Choroid plexus epithelial cell (primary cell): ENCODE data around the gene EYS.

ENCODE experiments used
- DNase-seq: peaks from one replicate; pipeline ENCODE4 v3.0.0-alpha.2; 2010; ENCODE audit warnings: low read depth
- H3K4me3 ChIP-seq: 2 replicates; pipeline ENCODE4 v1.5.1; 2011; ENCODE audit warnings: low read depth, mild to moderate bottlenecking, control low read depth, low read length, moderate library complexity
- TF ChIP-seq, protein P1 (sequence below): conservative IDR thresholded peaks from 2 replicates; pipeline ENCODE4 v1.5.1; 2011; ENCODE audit warnings: low read depth, mild to moderate bottlenecking, control low read depth, inconsistent platforms, low read length, moderate library complexity

EYS gene

DNA sequence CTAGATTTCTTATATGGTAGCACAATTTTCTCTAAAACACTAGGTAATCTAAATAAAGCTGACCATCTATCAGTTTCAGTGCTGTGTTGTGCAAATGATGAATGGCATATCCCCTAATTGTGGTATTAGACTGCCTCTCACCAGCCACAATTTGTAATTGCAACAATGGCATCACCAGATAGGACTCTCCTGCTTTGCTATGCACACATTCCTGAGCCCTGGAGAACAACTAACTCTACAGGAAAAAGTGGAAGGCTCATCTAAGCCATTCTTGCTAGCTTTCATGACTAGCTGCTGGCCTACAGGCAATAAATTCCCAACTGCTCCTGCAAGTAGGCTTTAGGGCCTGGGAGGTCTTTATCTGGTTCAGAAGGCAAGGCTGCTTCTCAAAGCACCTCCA is 974.1 kb downstream of the EYS start:
- H3K4me3 ChIP-seq, result no peak overlapping the region
- TF ChIP-seq, protein P1, sequence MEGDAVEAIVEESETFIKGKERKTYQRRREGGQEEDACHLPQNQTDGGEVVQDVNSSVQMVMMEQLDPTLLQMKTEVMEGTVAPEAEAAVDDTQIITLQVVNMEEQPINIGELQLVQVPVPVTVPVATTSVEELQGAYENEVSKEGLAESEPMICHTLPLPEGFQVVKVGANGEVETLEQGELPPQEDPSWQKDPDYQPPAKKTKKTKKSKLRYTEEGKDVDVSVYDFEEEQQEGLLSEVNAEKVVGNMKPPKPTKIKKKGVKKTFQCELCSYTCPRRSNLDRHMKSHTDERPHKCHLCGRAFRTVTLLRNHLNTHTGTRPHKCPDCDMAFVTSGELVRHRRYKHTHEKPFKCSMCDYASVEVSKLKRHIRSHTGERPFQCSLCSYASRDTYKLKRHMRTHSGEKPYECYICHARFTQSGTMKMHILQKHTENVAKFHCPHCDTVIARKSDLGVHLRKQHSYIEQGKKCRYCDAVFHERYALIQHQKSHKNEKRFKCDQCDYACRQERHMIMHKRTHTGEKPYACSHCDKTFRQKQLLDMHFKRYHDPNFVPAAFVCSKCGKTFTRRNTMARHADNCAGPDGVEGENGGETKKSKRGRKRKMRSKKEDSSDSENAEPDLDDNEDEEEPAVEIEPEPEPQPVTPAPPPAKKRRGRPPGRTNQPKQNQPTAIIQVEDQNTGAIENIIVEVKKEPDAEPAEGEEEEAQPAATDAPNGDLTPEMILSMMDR, result peak; percentile 48
- DNase-seq, result peak; percentile 69

DNA sequence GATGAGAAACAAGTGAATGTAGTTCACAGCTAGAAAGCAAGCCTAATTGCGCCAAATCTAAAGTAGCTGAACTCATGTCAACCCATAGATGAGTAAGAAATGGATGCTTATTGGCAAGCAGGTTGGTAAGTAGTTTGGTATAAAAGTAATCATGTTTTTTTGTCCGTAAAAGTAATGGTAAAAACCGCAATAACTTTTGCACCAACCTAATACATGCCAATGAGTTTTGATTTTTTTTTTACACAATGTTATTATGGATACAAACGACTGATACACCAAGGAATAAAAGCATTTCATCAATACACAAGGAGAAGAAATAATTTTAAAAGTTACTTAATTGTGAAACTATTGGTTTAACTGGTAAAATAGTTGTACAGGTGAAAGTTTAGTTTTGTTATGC is 977.5 kb downstream of the EYS start:
- no peak overlapping the region for H3K4me3 ChIP-seq
- DNase-seq, result no peak
- TF ChIP-seq, protein P1, result no peak

DNA sequence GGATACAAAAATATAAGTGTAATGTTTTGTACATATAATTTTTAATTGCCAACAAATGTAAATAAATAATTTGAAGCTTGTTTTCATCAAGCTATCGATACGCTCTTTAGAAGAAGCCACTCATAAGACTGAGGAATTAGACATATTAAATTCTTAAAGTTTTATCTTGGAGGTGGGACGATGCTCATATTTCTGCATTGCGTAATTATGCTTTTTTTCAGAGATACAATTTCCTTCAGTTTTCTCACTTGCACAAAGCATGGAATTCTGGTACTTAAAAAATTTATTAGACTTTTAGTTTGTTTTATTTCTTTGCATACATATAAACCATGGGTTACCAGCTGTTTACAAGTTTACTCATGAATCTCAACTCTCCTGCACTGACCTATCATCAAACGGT is 980.0 kb downstream of the EYS start:
- no peak overlapping the region for H3K4me3 ChIP-seq
- TF ChIP-seq, protein P1, result no peak
- DNase-seq, result no peak

DNA sequence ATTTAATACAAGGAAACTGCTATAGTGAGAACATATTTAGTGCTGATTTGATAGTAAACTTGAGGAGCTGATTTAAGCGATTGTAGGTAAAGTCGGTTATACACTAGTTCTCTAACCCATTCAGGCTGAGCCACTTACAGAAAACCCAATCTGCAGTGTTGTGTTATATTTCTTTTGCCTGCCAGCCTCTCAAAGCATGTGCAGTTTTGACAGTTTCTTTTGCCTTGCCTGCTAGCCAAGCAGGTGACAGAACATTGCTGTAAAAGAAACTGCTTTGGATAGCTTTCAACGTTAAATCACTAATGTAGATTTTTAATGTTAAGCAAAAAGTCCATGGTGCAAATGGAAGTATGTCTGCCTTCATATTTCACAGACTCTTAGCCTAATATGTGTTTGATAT is 982.9 kb downstream of the EYS start:
- no peak for DNase-seq
- TF ChIP-seq, protein P1, result no peak
- no peak overlapping the region for H3K4me3 ChIP-seq

DNA sequence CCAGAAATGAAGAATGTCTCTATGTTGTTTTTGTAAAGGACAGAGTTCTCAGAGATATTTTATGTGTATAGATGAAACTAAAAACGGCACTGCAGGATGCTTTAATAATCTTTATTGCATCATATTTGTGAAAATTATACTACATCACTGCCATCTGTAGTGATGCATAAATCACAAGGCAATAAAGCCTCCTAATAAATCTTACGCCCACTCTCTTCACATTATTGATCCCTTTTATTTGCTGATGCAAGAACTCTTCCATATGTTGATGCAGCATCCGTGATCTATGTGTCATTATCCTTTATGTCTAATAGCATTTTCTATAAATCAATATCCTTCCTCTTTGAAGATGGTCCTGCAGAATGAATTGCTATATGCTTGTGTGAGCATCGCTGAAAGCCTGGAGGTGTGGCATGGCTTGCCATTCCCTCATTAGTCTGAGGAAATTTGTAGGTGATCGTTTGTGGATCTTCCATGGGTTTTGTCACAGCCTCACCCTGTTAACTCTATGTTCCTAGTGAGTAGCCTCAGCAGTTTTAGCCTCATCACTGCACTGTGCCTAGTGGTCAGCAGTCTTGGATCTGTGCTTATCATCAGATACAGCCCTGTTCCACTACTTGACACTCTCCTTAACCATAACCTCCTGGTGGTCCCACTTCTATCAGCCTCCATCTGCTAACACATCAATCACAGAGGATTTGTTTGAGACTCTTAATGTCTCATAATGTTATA is 983.5 kb downstream of the EYS start:
- no peak overlapping the region for H3K4me3 ChIP-seq
- DNase-seq, result no peak
- TF ChIP-seq, protein P1, result no peak

DNA sequence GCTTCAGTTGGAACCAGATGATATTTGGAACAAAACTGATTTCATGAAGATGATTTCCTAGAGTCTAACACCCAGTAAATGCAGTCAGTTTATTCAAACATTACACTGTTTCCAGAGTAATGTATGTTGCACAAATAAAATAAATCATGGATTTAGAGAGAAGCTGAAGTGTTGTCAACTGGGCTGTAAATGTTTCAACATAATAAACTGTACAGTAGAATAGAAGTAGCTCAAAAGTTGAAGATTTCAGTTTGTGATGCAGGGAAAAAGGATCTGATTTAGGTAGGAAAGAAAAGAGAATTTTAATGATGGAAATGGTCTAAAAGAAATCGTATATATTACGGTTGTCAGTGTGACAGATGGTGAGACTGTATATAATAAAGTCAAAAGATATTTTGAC is 985.2 kb downstream of the EYS start:
- H3K4me3 ChIP-seq, result no peak overlapping the region
- TF ChIP-seq, protein P1, result no peak
- DNase-seq, result no peak

DNA sequence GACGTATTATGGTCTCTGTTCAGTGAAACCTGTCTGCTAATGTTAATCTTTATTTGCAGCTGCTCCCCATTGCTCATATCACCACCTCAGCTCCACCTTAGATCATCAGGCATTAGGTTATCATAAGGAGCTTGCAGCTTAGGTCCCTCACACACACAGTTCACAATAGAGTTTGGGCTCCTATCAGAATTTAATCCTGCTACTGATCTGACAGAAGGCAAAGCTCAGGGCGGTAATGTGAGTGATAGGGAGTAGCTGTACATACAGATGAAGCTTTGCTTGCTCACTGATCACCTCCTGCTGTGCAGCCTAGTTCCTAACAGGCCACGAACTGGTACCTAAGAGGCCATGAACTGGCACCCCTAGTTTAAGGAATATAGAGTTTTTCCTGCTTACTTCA is 989.7 kb downstream of the EYS start:
- no peak overlapping the region for H3K4me3 ChIP-seq
- TF ChIP-seq, protein P1, result no peak
- no peak for DNase-seq
